Kidney epithelial cell (primary cell): ENCODE results near the gene URGCP. TPM values are rescaled to one million over a fixed set of nuclear protein-coding genes. Genes with fewer than 3 reads are reported as not detected.

Experiments
- DNase-seq: peaks from one replicate; pipeline ENCODE4 v3.0.0-alpha.2; 2010; ENCODE audit warnings: low read depth
- H3K27me3 ChIP-seq: 2 replicates; pipeline ENCODE4 v1.6.0; 2011; ENCODE audit warnings: low read length; ENCODE audit not compliant: control insufficient read depth, insufficient read depth
- H3K36me3 ChIP-seq: 2 replicates; pipeline ENCODE4 v1.5.1; 2011; ENCODE audit warnings: low read length; ENCODE audit not compliant: control insufficient read depth, insufficient read depth
- H3K4me3 ChIP-seq: 2 replicates; pipeline ENCODE4 v1.5.1; 2011; ENCODE audit warnings: low read depth, mild to moderate bottlenecking, control low read depth, low read length
- CTCF ChIP-seq: IDR thresholded peaks from 2 replicates; pipeline ENCODE4 v1.5.1; 2011; ENCODE audit warnings: mild to moderate bottlenecking, moderate library complexity, low read length, control low read depth, inconsistent platforms; ENCODE audit not compliant: insufficient read depth, poor library complexity, severe bottlenecking
- total RNA-seq: library from RNA; depleted of rRNA; stranded (reverse); fragments of >200 nt; gene quantifications from 2 replicates; pipeline ENCODE4 v1.2.3, GENCODE V29; 2015

Gene URGCP
- total RNA-seq, 1 donor from 2014 or later = 30.0 TPM

GRCh38 chr7:43944286-43944685 lies 37.9 kb upstream of the URGCP start:
- Histone ChIP-seq H3K36me3 (no peaks in the 10 kb centered on the region), H3K27me3 (no peaks in the 10 kb centered on the region), H3K4me3 (no peak overlapping the region)
- no peak for DNase-seq
- TF ChIP-seq CTCF = no peak

DNA sequence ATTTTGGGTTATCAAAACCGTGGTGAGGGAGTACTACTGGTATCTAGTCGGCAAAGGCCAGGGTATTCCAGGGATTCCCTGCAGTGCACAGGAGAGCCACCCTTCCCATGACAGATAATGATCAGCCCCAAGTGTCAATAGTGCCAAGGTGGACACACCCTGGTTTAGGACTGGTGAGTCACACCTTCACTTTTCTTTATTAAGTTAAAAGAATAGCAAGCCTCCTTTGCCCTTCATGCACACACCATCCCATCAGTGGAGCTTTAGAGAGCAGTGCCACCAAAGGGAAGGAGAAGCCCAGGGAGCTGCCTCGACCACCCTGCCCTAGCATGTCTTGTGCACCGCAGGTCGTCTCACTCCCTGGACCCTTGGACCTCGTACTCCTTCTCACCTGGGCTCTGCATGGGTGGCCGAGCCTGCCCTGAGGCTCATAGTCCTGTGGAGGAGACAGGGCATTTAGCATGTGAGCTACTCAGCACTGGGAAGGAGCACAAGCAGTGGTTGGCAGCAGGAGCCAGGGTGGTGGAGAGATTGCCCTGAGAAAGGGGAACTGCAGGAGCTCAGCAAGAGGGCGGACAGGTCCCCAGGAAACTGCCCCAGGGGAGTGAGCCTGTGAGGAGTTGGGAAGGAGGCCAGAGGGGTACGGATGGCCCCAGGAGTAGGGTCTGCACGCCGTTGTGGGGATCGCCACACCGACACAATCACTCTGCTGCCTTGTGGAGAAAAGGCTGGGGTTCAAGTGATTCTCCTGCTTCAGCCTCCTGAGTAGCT lies 37.2 kb upstream of the URGCP start:
- no peak for TF ChIP-seq CTCF
- no peak overlapping the region for H3K4me3 ChIP-seq
- H3K27me3 ChIP-seq = no peaks in the 10 kb centered on the region
- DNase-seq = no peak
- H3K36me3 ChIP-seq = no peaks in the 10 kb centered on the region

DNA sequence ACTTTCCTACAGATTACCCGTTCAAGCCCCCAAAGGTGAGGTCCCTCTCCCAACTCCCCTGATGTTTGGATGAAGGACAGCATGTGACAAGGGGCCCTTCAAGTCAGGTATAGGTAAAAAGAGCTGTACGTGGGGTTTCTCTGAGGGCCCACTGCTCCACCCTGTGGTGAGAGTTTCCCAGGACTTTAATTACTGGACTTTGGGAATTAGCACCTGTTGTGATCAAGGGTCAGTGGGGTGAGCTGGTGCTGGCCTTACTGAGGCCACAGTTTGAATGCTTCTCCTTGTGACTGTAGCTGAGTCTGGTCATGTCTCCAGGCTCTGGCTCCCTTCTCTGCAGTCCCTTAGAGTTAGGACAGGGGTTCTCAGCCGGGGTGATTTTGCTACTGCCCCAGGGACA lies 36.6 kb upstream of the URGCP start:
- no peak for DNase-seq
- H3K4me3 ChIP-seq = no peak overlapping the region

GRCh38 chr7:43942250-43942649 lies 35.9 kb upstream of the URGCP start:
- no peaks in the 10 kb centered on the region for H3K36me3 ChIP-seq
- DNase-seq = no peak
- TF ChIP-seq CTCF = no peak

More for the DNA sequence above, 36.6 kb upstream of the URGCP start:
- no peak for TF ChIP-seq CTCF
- Histone ChIP-seq H3K36me3 (no peaks in the 10 kb centered on the region), H3K27me3 (no peaks in the 10 kb centered on the region)

GRCh38 chr7:43938892-43939482 lies 32.6 kb upstream of the URGCP start:
- Histone ChIP-seq H3K27me3 (no peaks in the 10 kb centered on the region), H3K36me3 (no peaks in the 10 kb centered on the region), H3K4me3 (no peak overlapping the region)
- no peak for DNase-seq
- TF ChIP-seq CTCF = no peak

More at GRCh38 chr7:43942250-43942649, 35.9 kb upstream of the URGCP start:
- Histone ChIP-seq H3K27me3 (no peaks in the 10 kb centered on the region), H3K4me3 (no peak overlapping the region)
